BLaER1 treated with 17β-estradiol and CSF1 and Interleukin-3, amounts not matched to agents 10 nM and 100 nM (cell line): ENCODE measurements around the gene OGFRL1.

Experiments used
- H3K27ac ChIP-seq, 11 experiments: shearing (Covaris generic); formaldehyde crosslinking; 2 replicates each; pipeline ENCODE4 v1.8.1; 2022
- H3K27me3 ChIP-seq, 11 experiments: shearing (Covaris generic); formaldehyde crosslinking; 2 replicates each; pipeline ENCODE4 v1.8.1; 2022
- H3K36me3 ChIP-seq, 11 experiments: shearing (Covaris generic); formaldehyde crosslinking; 2 replicates each; pipeline ENCODE4 v1.8.1; 2022
- H3K4me1 ChIP-seq, 10 experiments: shearing (Covaris generic); formaldehyde crosslinking; 2 replicates each; pipeline ENCODE4 v1.8.1; 2022
- H3K4me2 ChIP-seq, 11 experiments: shearing (Covaris generic); formaldehyde crosslinking; 2 replicates each; pipeline ENCODE4 v1.8.1; 2022
- H3K4me3 ChIP-seq, 10 experiments: shearing (Covaris generic); formaldehyde crosslinking; 2 replicates each; pipeline ENCODE4 v1.8.1; 2022
- H3K9ac ChIP-seq, 11 experiments: shearing (Covaris generic); formaldehyde crosslinking; 2 replicates each; pipeline ENCODE4 v1.8.1; 2022
- H3K9me3 ChIP-seq, 11 experiments: shearing (Covaris generic); formaldehyde crosslinking; replicated peaks in 1 of 11; 2 replicates each; pipeline ENCODE4 v1.8.1; 2022
- H4K20me1 ChIP-seq, 11 experiments: shearing (Covaris generic); formaldehyde crosslinking; 2 replicates each; pipeline ENCODE4 v1.8.1; 2022
- Cebpa-rat ChIP-seq, 11 experiments: shearing (Covaris generic); IDR thresholded peaks; 2 replicates each; pipeline ENCODE4 v1.8.1; 2022

OGFRL1 gene

DNA sequence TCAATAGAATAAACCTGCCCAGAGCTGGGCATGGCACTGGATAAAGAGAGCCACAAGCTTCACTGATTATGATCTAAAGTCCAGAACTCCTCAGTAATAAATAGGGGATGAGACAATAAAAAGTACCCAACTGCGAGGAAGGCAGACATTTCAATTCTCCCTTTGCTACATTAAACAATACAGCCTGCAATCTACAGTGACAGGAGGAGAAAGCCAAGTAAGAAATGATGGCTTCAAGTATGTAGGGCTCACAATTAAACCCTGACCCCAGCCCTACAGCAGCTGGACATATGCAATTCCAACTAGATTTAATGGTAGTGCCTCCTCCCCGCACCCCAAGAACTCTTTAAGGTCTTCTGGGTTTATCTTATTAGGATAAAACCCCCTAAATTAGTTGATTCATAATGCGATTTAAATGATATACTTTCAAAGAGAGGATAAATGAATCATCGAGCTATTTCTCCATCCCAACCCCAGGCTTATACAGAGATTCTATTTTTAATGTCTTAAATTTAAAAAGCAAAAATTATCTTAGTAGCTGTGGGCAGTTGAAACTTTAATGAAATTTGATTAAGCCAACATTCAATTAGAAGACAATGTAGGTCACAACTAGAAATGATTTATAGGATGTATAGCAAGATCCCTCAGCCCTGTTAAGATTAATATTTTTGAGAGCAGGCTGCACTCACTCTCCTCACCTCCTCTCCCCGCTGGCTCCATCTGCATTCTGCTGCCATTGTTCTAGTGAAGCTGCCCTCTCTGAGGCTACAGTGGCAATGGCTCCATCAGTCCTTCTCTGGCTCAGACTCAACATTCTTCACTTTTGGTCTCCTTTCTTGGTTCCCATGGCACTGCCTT is 57.1 kb downstream of the OGFRL1 start:
- TF ChIP-seq Cebpa-rat (IDR thresholded peaks at IDR 0.05): no peak
- no peaks in the 10 kb centered on the region for H3K36me3 ChIP-seq
- H3K27me3 ChIP-seq: no peaks in the 10 kb centered on the region
- H3K9ac ChIP-seq: no peak overlapping the region
- H3K4me3 ChIP-seq: no peak overlapping the region
- peaks cover 14 to 73% (median 30%) of the 10 kb centered on the region in 10 experiments for H3K4me1 ChIP-seq
- no peaks in the 10 kb centered on the region for H4K20me1 ChIP-seq
- H3K9me3 ChIP-seq: no peaks in the 10 kb centered on the region
- peak overlapping the region in 6 of 11 experiments; percentile 69 to 87 (median 80); a peak in 11 of 22 replicates for H3K4me2 ChIP-seq
- H3K27ac ChIP-seq: peak overlapping the region in 2 of 11 experiments; percentile 52 to 68; a peak in 2 of 22 replicates

DNA sequence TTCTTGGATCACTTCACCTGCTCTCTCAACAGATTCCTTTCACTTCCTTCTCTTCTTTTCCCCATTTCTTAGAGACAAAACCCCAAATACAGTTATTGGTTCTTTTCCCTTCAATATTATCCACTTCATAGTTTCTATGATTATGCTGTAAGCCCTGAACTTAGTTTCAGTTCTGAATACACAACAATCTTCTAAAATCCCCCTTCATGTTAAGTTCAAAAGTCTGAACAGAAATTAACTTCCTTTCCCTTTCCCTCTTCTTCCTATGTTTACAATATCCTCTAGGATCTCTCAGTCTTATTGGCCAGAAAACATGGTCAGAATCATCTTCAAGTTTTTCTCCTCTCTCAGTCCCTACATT is 57.7 kb downstream of the OGFRL1 start:
- TF ChIP-seq Cebpa-rat (IDR thresholded peaks at IDR 0.05): no peak
- Histone ChIP-seq H3K36me3 (no peaks in the 10 kb centered on the region), H3K9ac (no peak overlapping the region), H3K4me3 (no peak overlapping the region), H3K4me1 (peaks cover 14 to 79% (median 30%) of the 10 kb centered on the region in 10 experiments), H3K4me2 (peak overlapping the region in 6 of 11 experiments; percentile 69 to 87 (median 80); a peak in 12 of 22 replicates), H3K27me3 (no peaks in the 10 kb centered on the region), H4K20me1 (no peaks in the 10 kb centered on the region), H3K9me3 (no peaks in the 10 kb centered on the region), H3K27ac (peak overlapping the region in 4 of 11 experiments; percentile 25 to 68 (median 56); a peak in 6 of 22 replicates)

DNA sequence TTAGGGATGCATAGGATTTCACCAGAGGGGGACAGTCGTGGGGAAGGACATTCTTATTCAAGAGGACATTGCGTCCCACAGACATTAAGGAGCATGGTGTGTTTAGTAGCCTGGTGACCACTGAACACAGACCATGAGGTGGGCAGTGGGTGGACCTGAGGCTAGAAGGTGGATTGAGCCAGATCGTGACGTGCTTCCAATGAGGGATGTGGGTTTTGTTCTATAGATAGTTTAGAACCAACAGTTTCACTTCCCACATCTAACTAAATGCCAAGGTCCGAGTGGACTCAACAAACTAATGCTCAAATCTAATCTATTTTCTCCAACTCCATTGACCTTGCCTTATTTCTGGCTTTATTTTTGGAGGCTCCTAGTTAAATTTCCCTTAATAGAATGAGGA is 58.5 kb downstream of the OGFRL1 start:
- Histone ChIP-seq H3K27ac (peak overlapping the region in 7 of 11 experiments; percentile 18 to 68 (median 41); a peak in 11 of 22 replicates), H3K36me3 (no peaks in the 10 kb centered on the region), H4K20me1 (no peaks in the 10 kb centered on the region), H3K4me1 (peaks cover 14 to 78% (median 30%) of the 10 kb centered on the region in 10 experiments), H3K9ac (peak overlapping the region in 1 of 11 experiments; percentile 45; a peak in 1 of 22 replicates), H3K9me3 (no peaks in the 10 kb centered on the region), H3K4me3 (peak overlapping the region in 2 of 10 experiments; percentile 9 to 27; a peak in 2 of 20 replicates), H3K4me2 (peak overlapping the region; percentile 38 to 87 (median 69)), H3K27me3 (no peaks in the 10 kb centered on the region)
- no peak for TF ChIP-seq Cebpa-rat (IDR thresholded peaks at IDR 0.05)

DNA sequence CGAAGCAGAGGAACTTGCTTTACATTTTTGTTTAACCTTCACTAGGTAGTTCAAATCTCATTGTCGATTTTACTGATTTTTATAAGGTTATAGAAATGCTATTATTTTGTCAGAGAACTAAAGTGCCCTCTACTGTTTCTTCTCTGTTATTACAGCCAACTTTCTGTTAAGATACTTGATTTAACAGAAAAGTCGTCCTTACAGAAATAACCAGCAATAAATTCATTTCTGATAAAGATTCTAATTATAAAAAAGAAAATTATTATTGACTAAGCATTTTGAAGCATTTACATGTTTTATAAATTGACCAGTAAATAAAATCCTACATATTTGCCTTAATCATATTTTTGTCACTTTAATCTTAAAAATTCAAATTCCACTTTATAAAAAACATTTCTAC is 60.8 kb downstream of the OGFRL1 start:
- peaks cover 14 to 68% (median 30%) of the 10 kb centered on the region in 10 experiments for H3K4me1 ChIP-seq
- peak overlapping the region in 2 of 11 experiments; percentile 79 to 87; a peak in 1 of 22 replicates for H3K4me2 ChIP-seq
- H4K20me1 ChIP-seq: no peaks in the 10 kb centered on the region
- H3K9me3 ChIP-seq: peaks cover 0 to 1% (median 0%) of the 10 kb centered on the region in 11 experiments; a peak in 4 of 22 replicates
- no peaks in the 10 kb centered on the region for H3K36me3 ChIP-seq
- no peak overlapping the region for H3K4me3 ChIP-seq
- H3K9ac ChIP-seq: no peak overlapping the region
- no peaks in the 10 kb centered on the region for H3K27me3 ChIP-seq
- no peak for TF ChIP-seq Cebpa-rat (IDR thresholded peaks at IDR 0.05)
- H3K27ac ChIP-seq: no peak overlapping the region; a peak in 1 of 22 replicates

DNA sequence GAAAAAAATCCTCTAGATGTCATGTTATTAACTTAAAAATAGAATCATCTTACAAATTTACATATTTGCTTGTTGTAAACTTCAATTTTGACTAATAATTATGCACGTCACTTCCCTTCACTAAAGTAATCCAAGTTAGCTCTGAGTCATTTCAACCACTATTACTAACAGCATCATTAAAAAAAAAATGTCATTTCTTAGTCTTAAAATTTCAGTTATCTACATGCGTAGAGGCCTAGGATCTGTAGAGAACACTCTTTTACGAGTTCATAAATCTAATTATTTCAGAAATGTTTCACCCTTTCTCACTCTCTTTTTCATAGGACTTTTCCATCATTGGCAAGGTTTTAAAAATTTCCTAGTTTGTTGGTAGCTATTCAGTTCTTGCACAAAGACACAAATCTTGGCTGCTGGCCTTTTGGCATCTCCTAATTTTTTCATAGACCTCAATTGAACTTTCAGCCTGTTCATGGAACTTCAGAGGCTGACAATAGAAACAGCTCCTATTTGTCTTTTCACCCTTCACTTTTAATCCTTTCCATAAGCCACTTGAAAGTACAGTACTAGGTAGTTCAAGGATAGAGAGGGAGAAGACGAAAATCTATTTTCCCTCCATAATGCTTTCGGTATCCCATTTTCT is 61.5 kb downstream of the OGFRL1 start:
- no peak overlapping the region for H3K4me3 ChIP-seq
- peaks cover 0 to 7% (median 0%) of the 10 kb centered on the region in 11 experiments; a peak in 6 of 22 replicates for H3K9me3 ChIP-seq
- no peak overlapping the region for H3K9ac ChIP-seq

DNA sequence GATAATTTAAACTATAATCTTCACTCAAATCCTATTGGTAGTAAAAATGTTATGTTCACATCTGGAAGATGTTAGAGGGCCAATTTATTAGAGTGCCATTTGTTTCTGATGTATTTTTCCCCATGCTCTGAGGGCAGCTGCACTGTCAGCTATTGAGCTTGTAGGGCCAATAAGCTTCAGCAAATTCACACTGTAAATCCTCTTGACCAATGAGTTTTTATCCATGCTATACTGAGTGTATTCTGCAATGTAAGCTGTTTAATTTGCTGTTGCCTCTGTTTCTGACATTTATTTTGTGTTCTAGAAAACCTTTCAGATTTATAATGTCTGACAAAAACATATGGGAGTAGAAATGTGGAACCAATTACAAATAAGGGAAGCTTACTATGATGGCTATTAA is 62.6 kb downstream of the OGFRL1 start:
- Histone ChIP-seq H3K36me3 (no peaks in the 10 kb centered on the region; a peak in 1 of 22 replicates), H3K27me3 (no peaks in the 10 kb centered on the region), H3K4me2 (no peak overlapping the region), H3K4me3 (no peak overlapping the region), H3K27ac (no peak overlapping the region), H3K4me1 (peaks cover 14 to 52% (median 24%) of the 10 kb centered on the region in 10 experiments), H4K20me1 (no peaks in the 10 kb centered on the region), H3K9ac (no peak overlapping the region), H3K9me3 (peaks cover 6 to 17% (median 9%) of the 10 kb centered on the region in 11 experiments; a peak in 17 of 22 replicates)
- TF ChIP-seq Cebpa-rat (IDR thresholded peaks at IDR 0.05): no peak

More for the DNA sequence above, 61.5 kb downstream of the OGFRL1 start:
- Histone ChIP-seq H3K4me1 (peaks cover 14 to 63% (median 30%) of the 10 kb centered on the region in 10 experiments), H3K27ac (no peak overlapping the region), H3K36me3 (no peaks in the 10 kb centered on the region; a peak in 1 of 22 replicates), H3K4me2 (peak overlapping the region in 3 of 11 experiments; percentile 14 to 35 (median 21); a peak in 3 of 22 replicates), H4K20me1 (no peaks in the 10 kb centered on the region), H3K27me3 (no peaks in the 10 kb centered on the region)
- no peak for TF ChIP-seq Cebpa-rat (IDR thresholded peaks at IDR 0.05)
